Measurements from ENCODE around the gene LBR. TPM values are rescaled to one million over a fixed set of nuclear protein-coding genes. Genes with fewer than 3 reads are reported as not detected.

LBR gene
- total and polyA plus RNA-seq, 4 donors = 14.3 to 201 (median 22.6) TPM

GRCh38 chr1:225418598-225418997, 9.2 kb downstream of the LBR start:
- H3K4me1 ChIP-seq (ENCODE audit: control insufficient read depth in 4 of 4, insufficient read depth in 4 of 4, low read length in 3 of 4) = peaks cover 7 to 31% (median 19%) of the 10 kb centered on the region in 4 donors
- no peaks in the 10 kb centered on the region for H3K27me3 ChIP-seq (ENCODE audit: control insufficient read depth in 4 of 4, insufficient read depth in 4 of 4, low read length in 3 of 4)
- TF ChIP-seq NR2F2 (IDR thresholded peaks at IDR 0.05) = no peak
- TF ChIP-seq ZBTB33 (IDR thresholded peaks at IDR 0.05) = no peak
- no peak for TF ChIP-seq RAD21 (IDR thresholded peaks at IDR 0.05)
- TF ChIP-seq JUND (IDR thresholded peaks at IDR 0.05) = no peak
- TF ChIP-seq TAF1 (conservative IDR thresholded peaks at IDR 0.05) = no peak
- DNase-seq (ENCODE audit: low spot score) = no peak
- WGBS = 87% methylated on average over 4 of the region's 4 CpGs
- no peaks in the 10 kb centered on the region for H3K9me3 ChIP-seq (ENCODE audit: control insufficient read depth in 4 of 4, low read length in 3 of 4)
- no peak overlapping the region for H3K4me3 ChIP-seq (ENCODE audit: low read depth in 1 of 3, low read length in 3 of 3)
- H3K27ac ChIP-seq (ENCODE audit: low read depth in 1 of 2, low read length in 2 of 2) = no peak overlapping the region
- no peak overlapping the region for H3K9ac ChIP-seq (ENCODE audit: low read depth in 1 of 2, low read length in 2 of 2)
- H3K36me3 ChIP-seq (ENCODE audit: control insufficient read depth in 4 of 4, insufficient read depth in 3 of 4, low read depth in 1 of 4, low read length in 3 of 4) = peaks cover 3 to 34% (median 22%) of the 10 kb centered on the region in 4 donors

GRCh38 chr1:225418059-225418458, 9.8 kb downstream of the LBR start:
- H3K27me3 ChIP-seq (ENCODE audit: control insufficient read depth in 4 of 4, insufficient read depth in 4 of 4, low read length in 3 of 4) = no peaks in the 10 kb centered on the region
- no peak overlapping the region for H3K27ac ChIP-seq (ENCODE audit: low read depth in 1 of 2, low read length in 2 of 2)
- no peak overlapping the region for H3K9ac ChIP-seq (ENCODE audit: low read depth in 1 of 2, low read length in 2 of 2)
- peaks cover 2 to 26% (median 17%) of the 10 kb centered on the region in 4 donors for H3K4me1 ChIP-seq (ENCODE audit: control insufficient read depth in 4 of 4, insufficient read depth in 4 of 4, low read length in 3 of 4)
- H3K9me3 ChIP-seq (ENCODE audit: control insufficient read depth in 4 of 4, low read length in 3 of 4) = no peaks in the 10 kb centered on the region
- no peak overlapping the region for H3K4me3 ChIP-seq (ENCODE audit: low read depth in 1 of 3, low read length in 3 of 3)
- WGBS = 41% methylated on average over 2 of the region's 2 CpGs
- no peak for DNase-seq (ENCODE audit: low spot score)
- peaks cover 3 to 34% (median 22%) of the 10 kb centered on the region in 4 donors for H3K36me3 ChIP-seq (ENCODE audit: control insufficient read depth in 4 of 4, insufficient read depth in 3 of 4, low read depth in 1 of 4, low read length in 3 of 4)
- TF ChIP-seq HNF4G (IDR thresholded peaks at IDR 0.05) (no peak), ZBTB33 (IDR thresholded peaks at IDR 0.05) (no peak), YY1 (IDR thresholded peaks at IDR 0.05) (no peak), CTCF (IDR thresholded peaks at IDR 0.05; ENCODE audit: low read depth, low read length, missing input control) (no peak), MAX (IDR thresholded peaks at IDR 0.05) (no peak), FOXA1 (IDR thresholded peaks at IDR 0.05) (no peak), EGR1 (IDR thresholded peaks at IDR 0.05; ENCODE audit: low read depth in 2 of 2) (no peak), NR2F2 (IDR thresholded peaks at IDR 0.05) (no peak), TAF1 (conservative IDR thresholded peaks at IDR 0.05) (no peak)

Measured in liver (tissue), 9 donors.